ENCODE data around the gene RAPH1. TPM values are rescaled to one million over a fixed set of nuclear protein-coding genes. Genes with fewer than 3 reads are reported as not detected.

The RAPH1 gene
- total and polyA plus RNA-seq, 2 experiments from 2014 or later = 5.0 to 36.2 TPM

DNA sequence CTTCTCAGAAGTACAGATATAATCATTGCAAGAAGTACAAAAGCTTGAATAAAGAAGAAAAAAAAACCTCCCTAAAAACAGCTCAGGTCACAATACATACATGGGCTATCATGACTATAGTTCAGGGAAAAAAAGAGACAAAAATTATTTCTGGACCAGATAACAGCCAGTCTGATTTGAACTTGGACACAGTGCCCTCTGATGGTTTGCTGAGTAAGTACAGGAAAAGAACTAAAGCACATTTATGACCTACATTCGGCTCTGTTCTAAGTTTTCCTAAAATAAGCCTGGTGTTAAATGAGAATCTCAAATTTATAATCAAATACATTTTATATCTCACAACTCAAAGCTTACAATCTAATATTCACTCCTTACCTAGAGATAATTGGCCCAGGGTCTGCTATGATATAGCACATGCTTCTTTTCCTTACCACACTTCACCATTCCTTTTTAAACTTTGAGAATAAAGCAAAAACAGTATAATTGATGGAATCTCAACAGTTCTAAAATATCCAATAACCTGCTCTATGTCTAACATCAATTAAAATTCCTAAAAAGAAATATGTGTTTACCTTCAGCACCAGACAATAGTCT lies 81.1 kb downstream of the RAPH1 start:
- H3K4me3 Mint-ChIP-seq = no peak overlapping the region
- no peak overlapping the region for H3K4me2 ChIP-seq
- ATAC-seq (peak; percentile 45; the same call in 2 of the 3 replicates), DNase-seq (ENCODE audit: low spot score) (peak; percentile 57)
- no peaks in the 10 kb centered on the region for H4K20me1 ChIP-seq (replicated peaks; ENCODE audit: insufficient read depth)
- H3K9me3 Mint-ChIP-seq = no peaks in the 10 kb centered on the region
- H3K36me3 ChIP-seq (ENCODE audit: insufficient read depth) = 0 out of 2 replicates have a peak, but pooled peaks cover 4% of the 10 kb centered on the region
- peaks cover 12% of the 10 kb centered on the region; the same call in 2 of the 3 replicates for H3K36me3 Mint-ChIP-seq (ENCODE audit: low read depth)
- peaks cover 2% of the 10 kb centered on the region for H3K27me3 Mint-ChIP-seq (ENCODE audit: insufficient read depth, low read depth, poor library complexity)
- no peaks in the 10 kb centered on the region for H3F3A ChIP-seq (replicated peaks; ENCODE audit: low read depth)
- H3K27ac ChIP-seq (ENCODE audit: low read depth) = no peak overlapping the region
- no peaks in the 10 kb centered on the region for H3K4me1 Mint-ChIP-seq
- no peak overlapping the region for H2AFZ ChIP-seq
- no peaks in the 10 kb centered on the region for H3K9me2 ChIP-seq (ENCODE audit: insufficient read depth)
- TF ChIP-seq ZNF114 (CRISPR knock-in tag; IDR thresholded peaks at IDR 0.05) (no peak), CTCF (conservative IDR thresholded peaks at IDR 0.05; ENCODE audit: low read depth in 2 of 2) (peak; percentile 74 to 87), STAT1 (IDR thresholded peaks at IDR 0.05; ENCODE audit: unreplicated experiment) (no peak)
- TF ChIP-seq, protein P1, sequence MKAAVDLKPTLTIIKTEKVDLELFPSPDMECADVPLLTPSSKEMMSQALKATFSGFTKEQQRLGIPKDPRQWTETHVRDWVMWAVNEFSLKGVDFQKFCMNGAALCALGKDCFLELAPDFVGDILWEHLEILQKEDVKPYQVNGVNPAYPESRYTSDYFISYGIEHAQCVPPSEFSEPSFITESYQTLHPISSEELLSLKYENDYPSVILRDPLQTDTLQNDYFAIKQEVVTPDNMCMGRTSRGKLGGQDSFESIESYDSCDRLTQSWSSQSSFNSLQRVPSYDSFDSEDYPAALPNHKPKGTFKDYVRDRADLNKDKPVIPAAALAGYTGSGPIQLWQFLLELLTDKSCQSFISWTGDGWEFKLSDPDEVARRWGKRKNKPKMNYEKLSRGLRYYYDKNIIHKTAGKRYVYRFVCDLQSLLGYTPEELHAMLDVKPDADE (IDR thresholded peaks at IDR 0.05) = no peak
- TF ChIP-seq, protein P2, sequence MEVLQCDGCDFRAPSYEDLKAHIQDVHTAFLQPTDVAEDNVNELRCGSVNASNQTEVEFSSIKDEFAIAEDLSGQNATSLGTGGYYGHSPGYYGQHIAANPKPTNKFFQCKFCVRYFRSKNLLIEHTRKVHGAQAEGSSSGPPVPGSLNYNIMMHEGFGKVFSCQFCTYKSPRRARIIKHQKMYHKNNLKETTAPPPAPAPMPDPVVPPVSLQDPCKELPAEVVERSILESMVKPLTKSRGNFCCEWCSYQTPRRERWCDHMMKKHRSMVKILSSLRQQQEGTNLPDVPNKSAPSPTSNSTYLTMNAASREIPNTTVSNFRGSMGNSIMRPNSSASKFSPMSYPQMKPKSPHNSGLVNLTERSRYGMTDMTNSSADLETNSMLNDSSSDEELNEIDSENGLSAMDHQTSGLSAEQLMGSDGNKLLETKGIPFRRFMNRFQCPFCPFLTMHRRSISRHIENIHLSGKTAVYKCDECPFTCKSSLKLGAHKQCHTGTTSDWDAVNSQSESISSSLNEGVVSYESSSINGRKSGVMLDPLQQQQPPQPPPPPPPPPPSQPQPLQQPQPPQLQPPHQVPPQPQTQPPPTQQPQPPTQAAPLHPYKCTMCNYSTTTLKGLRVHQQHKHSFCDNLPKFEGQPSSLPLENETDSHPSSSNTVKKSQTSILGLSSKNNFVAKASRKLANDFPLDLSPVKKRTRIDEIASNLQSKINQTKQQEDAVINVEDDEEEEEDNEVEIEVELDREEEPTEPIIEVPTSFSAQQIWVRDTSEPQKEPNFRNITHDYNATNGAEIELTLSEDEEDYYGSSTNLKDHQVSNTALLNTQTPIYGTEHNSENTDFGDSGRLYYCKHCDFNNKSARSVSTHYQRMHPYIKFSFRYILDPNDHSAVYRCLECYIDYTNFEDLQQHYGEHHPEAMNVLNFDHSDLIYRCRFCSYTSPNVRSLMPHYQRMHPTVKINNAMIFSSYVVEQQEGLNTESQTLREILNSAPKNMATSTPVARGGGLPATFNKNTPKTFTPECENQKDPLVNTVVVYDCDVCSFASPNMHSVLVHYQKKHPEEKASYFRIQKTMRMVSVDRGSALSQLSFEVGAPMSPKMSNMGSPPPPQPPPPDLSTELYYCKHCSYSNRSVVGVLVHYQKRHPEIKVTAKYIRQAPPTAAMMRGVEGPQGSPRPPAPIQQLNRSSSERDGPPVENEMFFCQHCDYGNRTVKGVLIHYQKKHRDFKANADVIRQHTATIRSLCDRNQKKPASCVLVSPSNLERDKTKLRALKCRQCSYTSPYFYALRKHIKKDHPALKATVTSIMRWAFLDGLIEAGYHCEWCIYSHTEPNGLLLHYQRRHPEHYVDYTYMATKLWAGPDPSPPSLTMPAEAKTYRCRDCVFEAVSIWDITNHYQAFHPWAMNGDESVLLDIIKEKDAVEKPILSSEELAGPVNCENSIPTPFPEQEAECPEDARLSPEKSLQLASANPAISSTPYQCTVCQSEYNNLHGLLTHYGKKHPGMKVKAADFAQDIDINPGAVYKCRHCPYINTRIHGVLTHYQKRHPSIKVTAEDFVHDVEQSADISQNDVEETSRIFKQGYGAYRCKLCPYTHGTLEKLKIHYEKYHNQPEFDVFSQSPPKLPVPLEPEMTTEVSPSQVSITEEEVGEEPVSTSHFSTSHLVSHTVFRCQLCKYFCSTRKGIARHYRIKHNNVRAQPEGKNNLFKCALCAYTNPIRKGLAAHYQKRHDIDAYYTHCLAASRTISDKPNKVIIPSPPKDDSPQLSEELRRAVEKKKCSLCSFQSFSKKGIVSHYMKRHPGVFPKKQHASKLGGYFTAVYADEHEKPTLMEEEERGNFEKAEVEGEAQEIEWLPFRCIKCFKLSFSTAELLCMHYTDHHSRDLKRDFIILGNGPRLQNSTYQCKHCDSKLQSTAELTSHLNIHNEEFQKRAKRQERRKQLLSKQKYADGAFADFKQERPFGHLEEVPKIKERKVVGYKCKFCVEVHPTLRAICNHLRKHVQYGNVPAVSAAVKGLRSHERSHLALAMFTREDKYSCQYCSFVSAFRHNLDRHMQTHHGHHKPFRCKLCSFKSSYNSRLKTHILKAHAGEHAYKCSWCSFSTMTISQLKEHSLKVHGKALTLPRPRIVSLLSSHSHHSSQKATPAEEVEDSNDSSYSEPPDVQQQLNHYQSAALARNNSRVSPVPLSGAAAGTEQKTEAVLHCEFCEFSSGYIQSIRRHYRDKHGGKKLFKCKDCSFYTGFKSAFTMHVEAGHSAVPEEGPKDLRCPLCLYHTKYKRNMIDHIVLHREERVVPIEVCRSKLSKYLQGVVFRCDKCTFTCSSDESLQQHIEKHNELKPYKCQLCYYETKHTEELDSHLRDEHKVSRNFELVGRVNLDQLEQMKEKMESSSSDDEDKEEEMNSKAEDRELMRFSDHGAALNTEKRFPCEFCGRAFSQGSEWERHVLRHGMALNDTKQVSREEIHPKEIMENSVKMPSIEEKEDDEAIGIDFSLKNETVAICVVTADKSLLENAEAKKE (CRISPR knock-in tag; IDR thresholded peaks at IDR 0.05) = no peak
- no peaks in the 10 kb centered on the region for H3K4me1 ChIP-seq (ENCODE audit: insufficient read depth)
- no peaks in the 10 kb centered on the region for H3K79me2 ChIP-seq (replicated peaks; ENCODE audit: insufficient read depth)
- no peak overlapping the region for H3K4me3 ChIP-seq
- no peaks in the 10 kb centered on the region for H3K27me3 ChIP-seq (ENCODE audit: insufficient read depth)
- no peak overlapping the region for H3K27ac Mint-ChIP-seq

Measured in GM23338 (cell line).